HG02840 (cell line): ENCODE results near the gene ALG1L2.
"Not testable (repeated sequence)": the region's sequence is repeated elsewhere in the genome, so short reads cannot be mapped to it uniquely, and the experiment has no call there.

Experiments used
- ATAC-seq: cut with Tn5 transposase; IDR thresholded peaks from one replicate; pipeline ENCODE4 v1.9.1; 2021; ENCODE audit warnings: mild to moderate bottlenecking, moderate library complexity, moderate number of reproducible peaks; ENCODE audit not compliant: unreplicated experiment, low FRiP score

The ALG1L2 gene

DNA sequence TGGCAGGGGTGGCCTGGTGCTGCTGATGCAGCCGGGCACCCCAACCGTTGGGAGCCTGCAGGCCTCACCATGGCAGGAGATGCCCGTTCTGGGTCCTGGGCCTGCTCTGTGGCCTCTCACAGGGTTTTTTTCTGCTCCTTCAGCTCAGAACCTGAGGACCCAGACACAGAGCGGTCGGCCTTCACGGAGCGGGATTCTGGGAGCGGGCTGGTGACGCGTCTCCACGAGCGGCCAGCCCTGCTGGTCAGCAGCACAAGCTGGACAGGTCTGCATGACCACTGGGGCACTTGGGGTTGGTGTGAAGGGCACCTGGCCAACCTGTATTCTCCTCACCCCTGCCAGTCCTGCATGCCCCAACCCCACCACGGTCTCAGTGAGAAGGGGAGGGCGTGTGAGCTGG, 10.3 kb downstream of the ALG1L2 start:
- ATAC-seq: no peak

DNA sequence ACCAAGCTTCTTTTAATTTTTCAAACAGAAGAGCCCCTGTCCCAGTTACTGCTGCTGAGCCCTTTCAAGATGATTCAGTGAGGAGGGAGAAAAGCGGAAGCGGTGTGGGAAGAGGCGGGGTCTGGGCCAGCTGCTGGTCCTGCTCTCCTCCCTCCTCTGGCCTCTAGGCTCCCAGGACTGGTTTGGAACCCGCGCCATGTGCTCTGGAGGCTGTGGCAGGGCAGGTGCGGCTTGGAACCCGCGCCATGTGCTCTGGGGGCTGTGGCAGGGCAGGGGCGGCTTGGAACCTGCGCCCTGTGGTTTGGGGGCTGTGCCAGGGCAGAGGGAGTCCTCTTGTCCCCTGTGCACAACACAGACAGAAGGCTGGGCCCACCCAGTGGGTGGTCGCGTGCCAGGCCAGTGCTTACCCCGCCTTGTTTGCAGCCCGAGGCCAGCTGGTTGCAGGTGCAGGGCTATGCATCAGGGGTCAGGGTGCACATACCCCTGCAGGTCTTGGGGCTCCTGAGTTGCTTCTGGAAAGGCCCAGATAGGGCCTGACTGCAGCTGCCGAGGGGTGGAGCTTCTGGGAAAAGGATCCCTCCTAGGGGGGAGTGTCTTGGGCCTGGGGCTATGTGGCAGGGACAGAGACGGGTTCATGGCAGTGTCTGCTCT, 12.2 kb downstream of the ALG1L2 start:
- no peak for ATAC-seq

DNA sequence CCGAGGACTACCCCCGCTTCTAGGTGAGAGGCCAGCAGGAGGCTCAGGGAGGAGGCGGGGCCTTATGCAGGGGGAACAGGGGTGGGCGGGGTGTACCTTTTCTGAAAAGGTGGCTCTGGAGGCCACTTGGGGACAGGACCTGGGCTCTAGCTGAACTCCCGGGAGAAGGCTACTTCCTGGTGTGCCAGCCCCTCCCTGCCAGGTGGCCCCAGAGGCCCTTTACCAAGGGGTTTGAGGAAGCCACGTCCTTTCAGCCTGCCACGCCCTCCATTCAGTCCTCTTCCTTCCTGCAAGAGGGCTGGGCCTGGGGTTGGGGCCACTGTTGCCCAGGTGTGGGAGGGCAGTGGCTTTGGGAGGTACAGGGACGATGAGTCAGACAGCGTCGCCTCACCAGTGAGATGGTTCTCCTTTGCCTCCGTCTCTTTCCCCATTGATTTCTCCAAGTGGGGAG, 12.9 kb downstream of the ALG1L2 start:
- not testable (repeated sequence) for ATAC-seq

DNA sequence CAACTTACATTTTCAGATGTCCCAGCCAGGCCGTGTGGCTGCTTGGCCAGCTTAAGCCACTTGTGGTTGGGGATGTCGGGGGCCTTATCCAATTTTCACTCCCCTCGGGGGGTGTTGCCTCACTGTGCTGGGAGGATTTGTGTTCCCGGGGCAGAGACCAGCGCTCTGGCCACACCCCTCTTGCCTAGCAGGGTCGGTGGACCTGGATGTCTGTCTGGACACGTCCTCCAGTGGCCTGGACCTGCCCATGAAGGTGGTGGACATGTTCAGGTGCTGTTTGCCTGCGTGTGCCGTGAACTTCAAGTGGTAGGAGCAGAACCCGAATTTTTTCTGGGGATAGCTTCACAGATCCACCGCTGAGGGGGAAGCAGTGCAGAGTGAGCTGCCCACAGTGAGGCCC, 14.2 kb downstream of the ALG1L2 start:
- not testable (repeated sequence) for ATAC-seq

GRCh38 chr3:130097096-130097495, 15.5 kb downstream of the ALG1L2 start:
- not testable (repeated sequence) for ATAC-seq

- ATAC-seq: not testable (repeated sequence)
Observed at GRCh38 chr3:130097690-130098638, 16.3 kb downstream of the ALG1L2 start.

DNA sequence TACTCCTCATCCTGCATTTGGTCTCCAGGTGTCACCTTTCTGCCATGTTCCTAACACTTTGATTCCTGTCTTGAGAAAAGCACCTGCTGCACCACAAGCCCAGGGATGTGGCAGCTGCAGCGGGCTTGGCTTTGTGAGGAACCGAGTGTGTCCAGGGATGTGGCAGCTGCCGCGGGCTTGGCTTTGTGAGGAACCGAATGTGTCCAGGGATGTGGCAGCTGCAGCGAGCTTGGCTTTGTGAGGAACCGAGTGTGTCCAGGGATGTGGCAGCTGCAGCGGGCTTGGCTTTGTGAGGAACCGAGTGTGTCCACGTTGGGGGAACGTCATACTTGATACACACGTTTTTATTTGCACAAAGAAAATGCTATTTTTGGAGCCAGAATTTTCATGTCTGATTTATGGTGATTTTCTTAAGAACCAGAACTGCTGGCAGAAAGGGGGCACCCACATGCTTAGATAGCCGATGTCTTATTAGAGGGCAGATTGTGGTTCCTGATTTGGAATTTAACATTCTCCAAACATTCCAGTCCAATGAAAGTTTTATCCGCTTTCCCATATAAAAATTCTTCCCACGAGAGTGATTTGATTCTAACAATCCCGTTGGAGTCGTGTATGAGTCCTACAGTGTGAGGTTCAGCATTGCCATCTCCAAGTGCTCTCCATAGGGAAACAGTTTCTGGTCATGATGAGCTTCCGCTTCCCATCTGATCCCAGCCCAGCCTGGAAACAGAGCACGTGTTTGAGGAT, 17.2 kb downstream of the ALG1L2 start:
- not testable (repeated sequence) for ATAC-seq

- not testable (repeated sequence) for ATAC-seq
Observed at GRCh38 chr3:130102545-130102944, 20.9 kb downstream of the ALG1L2 start.

DNA sequence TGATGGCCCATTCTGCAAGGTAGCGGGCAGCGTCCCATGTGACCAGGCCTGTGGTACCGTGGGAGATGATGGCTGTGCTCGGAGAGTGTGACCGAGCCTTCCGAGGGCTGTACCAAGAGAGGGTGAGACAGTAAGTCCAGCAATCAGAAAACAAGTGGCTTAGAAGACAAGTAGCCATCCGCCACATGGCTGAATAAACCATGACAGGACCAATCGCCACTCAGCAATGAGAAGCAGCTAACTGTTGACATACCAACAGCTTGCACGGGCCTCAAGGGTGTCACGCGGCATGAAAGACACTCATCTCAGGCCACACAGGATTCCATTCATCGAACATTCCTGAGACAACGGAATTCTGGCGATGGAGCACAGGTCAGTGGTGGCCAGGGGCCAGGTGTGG, 22.6 kb downstream of the ALG1L2 start:
- ATAC-seq: not testable (repeated sequence)

DNA sequence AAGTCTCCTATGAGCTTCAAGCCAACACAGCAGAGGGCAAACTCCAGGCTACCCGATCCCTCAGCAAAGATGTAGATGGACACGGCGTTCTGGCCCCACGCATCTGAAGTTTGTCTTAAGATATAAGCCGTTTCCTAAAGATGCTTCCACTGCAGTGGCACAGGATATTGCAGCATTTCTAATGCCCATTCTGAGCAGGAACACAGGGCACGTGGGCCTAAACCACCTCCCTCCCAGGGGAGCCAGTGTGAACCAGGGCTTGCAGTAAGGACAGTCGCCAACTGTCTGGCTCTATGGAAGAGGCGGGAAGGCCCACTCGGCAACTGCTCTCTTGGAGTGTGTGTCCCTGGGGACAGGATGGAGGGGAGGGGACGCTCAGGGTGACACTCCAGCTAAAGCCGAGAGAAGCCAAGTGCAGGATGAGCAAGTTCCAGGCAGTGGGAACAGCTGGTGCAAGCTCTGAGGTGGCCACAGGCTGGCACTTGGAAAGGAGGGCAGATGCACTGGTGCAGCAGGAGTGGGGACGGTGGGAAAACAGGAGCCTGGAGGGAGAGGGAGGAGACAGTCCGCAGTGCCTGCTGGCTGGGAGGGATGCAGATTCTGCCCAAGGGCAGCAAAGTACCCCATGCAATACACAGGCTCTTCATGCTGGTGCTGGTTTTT, 25.8 kb downstream of the ALG1L2 start:
- not testable (repeated sequence) for ATAC-seq

GRCh38 chr3:130108836-130109585, 27.4 kb downstream of the ALG1L2 start:
- not testable (repeated sequence) for ATAC-seq

DNA sequence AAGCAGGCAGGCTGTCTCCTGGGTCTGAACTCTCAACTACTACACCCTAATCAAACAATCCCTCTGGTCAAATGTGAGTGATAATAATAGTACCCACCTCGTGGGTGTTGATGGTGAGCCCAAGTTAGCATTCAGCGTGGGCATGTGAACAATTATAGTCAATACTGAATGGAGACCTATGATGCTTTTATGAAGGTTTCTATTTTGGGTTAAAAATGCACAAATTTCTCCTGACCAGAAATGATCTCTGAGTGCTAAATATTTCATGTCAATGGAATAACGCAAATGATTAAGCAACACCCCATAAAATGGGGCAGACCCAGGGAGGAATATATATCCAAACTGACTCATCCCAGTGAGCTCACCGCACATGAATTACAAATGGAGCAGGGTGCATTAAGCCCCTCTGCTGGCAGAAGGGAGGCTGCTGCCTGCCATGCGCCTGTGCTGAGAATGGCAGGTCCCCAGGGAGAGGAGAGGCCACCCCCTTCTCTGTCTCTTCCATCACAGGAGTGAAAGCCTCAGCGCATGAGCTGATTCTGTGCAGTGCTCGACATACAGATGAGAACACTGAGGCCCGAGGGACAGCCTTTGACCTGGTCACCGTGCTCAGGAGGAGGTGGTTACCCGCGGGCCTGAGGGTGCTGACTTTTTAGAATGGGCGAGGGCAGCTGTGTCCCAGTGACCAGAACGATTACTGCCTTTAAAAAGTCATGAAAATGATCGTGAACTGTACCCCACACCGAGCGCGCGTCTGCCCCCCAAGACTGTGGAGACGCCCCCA, 28.9 kb downstream of the ALG1L2 start:
- not testable (repeated sequence) for ATAC-seq

GRCh38 chr3:130111185-130111864, 29.7 kb downstream of the ALG1L2 start:
- ATAC-seq: peak; percentile 100

DNA sequence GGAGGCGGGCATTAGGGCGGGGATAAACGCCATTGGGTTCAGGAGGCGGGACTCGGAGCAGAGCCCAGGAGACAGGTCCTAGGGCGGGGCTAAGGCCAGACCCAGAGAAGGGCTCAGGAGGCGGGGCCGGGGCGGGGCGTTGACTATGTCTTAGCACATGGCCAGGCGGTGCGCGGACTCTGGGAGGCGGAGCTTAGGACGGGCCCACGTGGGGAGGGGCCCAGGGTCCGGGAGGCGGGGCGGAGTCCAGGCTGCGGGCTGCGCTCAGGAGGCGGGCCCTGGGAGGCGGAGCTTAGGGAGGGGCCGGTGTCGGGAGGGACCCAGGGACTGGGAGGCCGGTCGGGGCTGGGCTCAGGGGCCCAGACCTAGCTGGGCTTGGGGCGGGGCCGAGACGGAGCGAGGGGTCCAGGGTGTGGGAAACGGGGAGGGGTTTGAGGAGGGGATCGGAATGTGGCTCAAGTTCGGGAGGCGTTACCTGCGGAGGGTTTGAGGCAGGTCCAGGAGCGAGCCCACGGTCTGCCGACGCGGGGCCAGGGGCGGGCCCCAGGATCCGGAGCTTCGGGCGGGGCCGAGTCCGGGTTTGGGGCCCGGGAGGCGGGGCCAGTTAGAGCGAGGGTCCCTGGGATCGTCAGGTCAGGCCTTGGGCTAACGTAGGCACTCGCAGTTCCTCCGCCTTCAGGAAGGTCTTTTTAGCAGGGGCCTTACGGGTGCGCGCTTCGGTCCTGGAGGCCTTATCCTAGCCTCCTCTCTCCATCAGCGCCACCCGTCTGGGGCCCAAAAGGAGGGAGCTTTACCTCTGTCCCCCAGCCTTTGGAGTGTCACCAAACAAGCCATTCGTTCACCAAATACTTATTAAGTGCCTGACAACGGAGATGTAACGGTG, 30.5 kb downstream of the ALG1L2 start:
- peak; percentile 48 for ATAC-seq

DNA sequence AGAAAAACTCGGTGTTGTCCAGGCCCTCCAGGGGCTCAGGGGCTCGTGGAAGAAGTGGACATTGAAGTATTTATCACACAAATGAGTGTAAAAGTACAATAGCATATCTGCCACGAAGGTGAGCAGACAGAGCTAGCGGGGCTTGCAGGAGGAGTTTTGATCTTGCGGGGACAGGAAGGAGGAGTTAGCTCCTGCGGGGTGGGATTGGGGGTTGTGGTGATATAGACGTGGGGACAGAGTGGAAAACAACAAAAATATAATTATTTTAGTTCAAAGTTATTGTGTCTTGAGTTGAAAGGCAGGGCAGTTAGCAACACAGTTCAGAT, 31.1 kb downstream of the ALG1L2 start:
- ATAC-seq: not testable (repeated sequence)

DNA sequence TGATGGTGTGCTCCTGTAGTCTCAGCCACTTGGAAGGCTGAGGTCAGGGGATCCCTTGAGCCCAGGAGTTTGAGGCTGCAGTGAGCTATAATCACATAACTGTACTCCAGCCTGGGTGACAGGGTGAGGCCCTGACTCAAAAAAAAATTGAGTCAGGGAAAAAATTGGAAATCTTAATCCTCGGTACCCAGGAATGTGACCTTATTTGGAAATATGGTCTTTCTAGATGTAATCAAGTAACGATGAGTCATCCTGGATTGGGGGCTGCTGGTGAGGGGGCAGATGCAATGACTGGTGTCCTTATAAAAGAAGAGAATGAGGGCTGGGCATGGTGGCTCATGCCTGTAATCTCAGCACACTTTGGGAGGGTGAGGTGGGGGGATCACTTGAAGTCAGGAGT, 33.8 kb downstream of the ALG1L2 start:
- not testable (repeated sequence) for ATAC-seq

DNA sequence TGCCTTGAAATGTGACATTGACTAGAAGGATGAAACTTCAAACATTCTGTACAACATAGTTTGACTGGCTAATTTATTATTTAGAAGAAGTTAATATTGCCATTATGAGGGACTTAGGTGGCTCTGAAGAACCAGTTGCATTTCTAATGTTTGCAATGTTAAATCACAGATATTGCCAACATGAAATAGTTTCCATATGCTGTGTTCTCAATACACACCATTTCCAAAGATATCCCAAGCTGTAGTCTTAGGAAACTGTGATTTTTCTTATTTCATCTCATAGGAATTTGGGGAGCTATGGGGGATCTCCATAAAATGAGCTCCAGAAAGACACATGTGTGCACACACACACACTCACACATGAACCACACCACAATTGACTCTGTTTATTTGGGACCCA, 36.3 kb downstream of the ALG1L2 start:
- ATAC-seq: no peak
